Muscle layer of colon (tissue), 2 donors: ENCODE measurements around the gene PTGIR.

Experiments used
- H3K27ac ChIP-seq: one replicate; pipeline ENCODE4 v1.7.0; 2013; ENCODE audit warnings: low read depth, mild to moderate bottlenecking, low read length, moderate library complexity
- H3K27me3 ChIP-seq, 2 donors: one replicate each; pipeline ENCODE4 v1.7.0; 2013; ENCODE audit warnings: low read length in 2 of 2, mild to moderate bottlenecking in 2 of 2; ENCODE audit not compliant: insufficient read depth in 2 of 2, control insufficient read depth in 1 of 2
- H3K36me3 ChIP-seq: one replicate; pipeline ENCODE4 v1.7.0; 2013; ENCODE audit warnings: mild to moderate bottlenecking, low read length; ENCODE audit not compliant: insufficient read depth
- H3K4me1 ChIP-seq: one replicate; pipeline ENCODE4 v1.7.0; 2013; ENCODE audit warnings: mild to moderate bottlenecking, low read length; ENCODE audit not compliant: insufficient read depth
- H3K4me3 ChIP-seq, 2 donors: one replicate each; pipeline ENCODE4 v1.7.0; 2013; ENCODE audit warnings: low read length in 2 of 2, low read depth in 1 of 2, mild to moderate bottlenecking in 1 of 2, moderate library complexity in 1 of 2
- H3K9ac ChIP-seq: one replicate; pipeline ENCODE4 v1.7.0; 2013; ENCODE audit warnings: low read length
- H3K9me3 ChIP-seq: one replicate; pipeline ENCODE4 v1.7.0; 2013; ENCODE audit warnings: mild to moderate bottlenecking, low read length
- donor health status: abdominal sarcoma.
- donor health status: Adenocarcinoma of cecum.

The PTGIR gene

GRCh38 chr19:46621191-46622117 is 3.4 kb downstream of the PTGIR start:
- Histone ChIP-seq H3K9ac (peak overlapping the region; percentile 25), H3K27me3 (no peaks in the 10 kb centered on the region), H3K27ac (peak overlapping the region; percentile 54), H3K9me3 (no peaks in the 10 kb centered on the region), H3K4me1 (peaks cover 52% of the 10 kb centered on the region), H3K4me3 (peak overlapping the region in 1 of 2 donors; percentile 43), H3K36me3 (no peaks in the 10 kb centered on the region)

- Histone ChIP-seq H3K27me3 (no peaks in the 10 kb centered on the region), H3K9ac (peak overlapping the region; percentile 25), H3K4me3 (peak overlapping the region in 1 of 2 donors; percentile 43), H3K27ac (peak overlapping the region; percentile 54), H3K36me3 (no peaks in the 10 kb centered on the region), H3K9me3 (no peaks in the 10 kb centered on the region), H3K4me1 (peaks cover 49% of the 10 kb centered on the region)
Measured at GRCh38 chr19:46620716-46621115, 4.2 kb downstream of the PTGIR start.

GRCh38 chr19:46620267-46620666 is 4.6 kb downstream of the PTGIR start:
- Histone ChIP-seq H3K9ac (no peak overlapping the region), H3K27ac (peak overlapping the region; percentile 54)

GRCh38 chr19:46618670-46619231 is 6.1 kb downstream of the PTGIR start:
- H3K36me3 ChIP-seq = no peaks in the 10 kb centered on the region
- H3K27ac ChIP-seq = no peak overlapping the region
- H3K9ac ChIP-seq = no peak overlapping the region
- no peaks in the 10 kb centered on the region for H3K9me3 ChIP-seq
- no peaks in the 10 kb centered on the region for H3K27me3 ChIP-seq
- H3K4me3 ChIP-seq = no peak overlapping the region
- peaks cover 51% of the 10 kb centered on the region for H3K4me1 ChIP-seq

More at GRCh38 chr19:46620267-46620666, 4.6 kb downstream of the PTGIR start:
- H3K27me3 ChIP-seq = no peaks in the 10 kb centered on the region
- peaks cover 44% of the 10 kb centered on the region for H3K4me1 ChIP-seq
- H3K4me3 ChIP-seq = peak overlapping the region in 1 of 2 donors; percentile 7
- no peaks in the 10 kb centered on the region for H3K9me3 ChIP-seq
- no peaks in the 10 kb centered on the region for H3K36me3 ChIP-seq

- H3K9ac ChIP-seq = no peak overlapping the region
- H3K4me1 ChIP-seq = peaks cover 52% of the 10 kb centered on the region
- no peak overlapping the region for H3K27ac ChIP-seq
- no peaks in the 10 kb centered on the region for H3K36me3 ChIP-seq
- no peak overlapping the region for H3K4me3 ChIP-seq
- no peaks in the 10 kb centered on the region for H3K9me3 ChIP-seq
- H3K27me3 ChIP-seq = no peaks in the 10 kb centered on the region
Measured at GRCh38 chr19:46617601-46618000, 7.3 kb downstream of the PTGIR start.

- H3K4me3 ChIP-seq = peak overlapping the region in 1 of 2 donors; percentile 16
- no peaks in the 10 kb centered on the region for H3K9me3 ChIP-seq
- no peak overlapping the region for H3K9ac ChIP-seq
- H3K36me3 ChIP-seq = no peaks in the 10 kb centered on the region
- peaks cover 51% of the 10 kb centered on the region for H3K4me1 ChIP-seq
- peak overlapping the region; percentile 19 for H3K27ac ChIP-seq
- no peaks in the 10 kb centered on the region for H3K27me3 ChIP-seq
Measured at GRCh38 chr19:46616631-46617322, 8.1 kb downstream of the PTGIR start.

GRCh38 chr19:46615966-46616365 is 8.9 kb downstream of the PTGIR start:
- H3K4me3 ChIP-seq = no peak overlapping the region
- H3K4me1 ChIP-seq = peaks cover 42% of the 10 kb centered on the region
- no peaks in the 10 kb centered on the region for H3K9me3 ChIP-seq
- H3K27ac ChIP-seq = no peak overlapping the region
- H3K9ac ChIP-seq = no peak overlapping the region
- H3K36me3 ChIP-seq = peaks cover 2% of the 10 kb centered on the region
- no peaks in the 10 kb centered on the region for H3K27me3 ChIP-seq

- Histone ChIP-seq H3K9ac (no peak overlapping the region), H3K4me3 (no peak overlapping the region)
Measured at GRCh38 chr19:46614114-46614722, 10.7 kb downstream of the PTGIR start.

GRCh38 chr19:46613525-46613924 is 11.4 kb downstream of the PTGIR start:
- Histone ChIP-seq H3K9me3 (no peaks in the 10 kb centered on the region), H3K9ac (no peak overlapping the region), H3K27ac (no peak overlapping the region), H3K36me3 (peaks cover 22% of the 10 kb centered on the region), H3K4me3 (no peak overlapping the region), H3K27me3 (no peaks in the 10 kb centered on the region), H3K4me1 (peaks cover 21% of the 10 kb centered on the region)

More at GRCh38 chr19:46614114-46614722, 10.7 kb downstream of the PTGIR start:
- H3K4me1 ChIP-seq = peaks cover 27% of the 10 kb centered on the region
- peaks cover 15% of the 10 kb centered on the region for H3K36me3 ChIP-seq
- no peaks in the 10 kb centered on the region for H3K9me3 ChIP-seq
- H3K27me3 ChIP-seq = no peaks in the 10 kb centered on the region
- H3K27ac ChIP-seq = no peak overlapping the region

- no peak overlapping the region for H3K4me3 ChIP-seq
- no peaks in the 10 kb centered on the region for H3K27me3 ChIP-seq
- peaks cover 39% of the 10 kb centered on the region for H3K36me3 ChIP-seq
- H3K9me3 ChIP-seq = no peaks in the 10 kb centered on the region
- H3K4me1 ChIP-seq = peaks cover 13% of the 10 kb centered on the region
- no peak overlapping the region for H3K9ac ChIP-seq
- H3K27ac ChIP-seq = no peak overlapping the region
Measured at GRCh38 chr19:46611776-46612175, 13.1 kb downstream of the PTGIR start.
